MM.1S (cell line): ENCODE data around the gene GUCY2C.

Experiments used
- EZH2 ChIP-seq: fragments of 300-600 bp; sonication (generic); optimal IDR thresholded peaks from 2 replicates; pipeline ENCODE3; 2017; ENCODE audit warnings: low read depth, mild to moderate bottlenecking, antibody characterized with exemption, low read length, mixed read lengths
- EZH2phosphoT487 ChIP-seq: fragments of 300-600 bp; sonication (generic); IDR thresholded peaks from 2 replicates; pipeline ENCODE4 v1.6.1; 2018; ENCODE audit warnings: antibody characterized with exemption, low read length
- TF ChIP-seq, protein P1 (sequence below): fragments of 300-600 bp; sonication (generic); IDR thresholded peaks from 2 replicates; pipeline ENCODE4 v1.5.1; 2016; ENCODE audit warnings: antibody characterized with exemption, low read length, mixed read lengths

DNA sequence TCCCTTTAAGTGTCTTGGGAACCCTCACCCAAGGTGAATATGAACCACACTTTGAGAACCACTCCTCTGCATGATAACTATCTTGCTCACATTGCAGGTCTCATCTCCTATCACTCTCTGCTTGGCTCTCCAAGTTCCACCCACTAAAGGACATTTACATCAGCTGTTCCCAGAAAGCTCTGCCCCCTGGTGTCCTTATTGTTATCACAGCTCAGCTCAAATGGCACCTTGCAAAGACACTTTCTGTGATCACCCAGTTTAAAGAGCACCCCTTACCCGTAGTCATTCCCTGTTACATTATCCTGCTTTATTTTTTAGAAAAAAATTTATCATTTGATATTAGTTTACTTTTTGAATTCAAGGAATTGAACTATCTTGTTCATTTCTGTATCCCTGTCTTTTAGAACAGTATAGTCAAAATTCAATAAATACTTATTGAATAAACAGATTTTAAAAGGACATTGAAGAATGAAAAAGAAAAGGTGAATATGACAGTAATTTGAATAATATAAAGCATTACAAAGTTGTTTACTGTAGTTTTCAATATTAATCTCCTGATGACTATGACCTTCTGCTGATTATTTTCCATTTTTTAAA lies 20.5 kb upstream of the GUCY2C start:
- TF ChIP-seq, protein P1, sequence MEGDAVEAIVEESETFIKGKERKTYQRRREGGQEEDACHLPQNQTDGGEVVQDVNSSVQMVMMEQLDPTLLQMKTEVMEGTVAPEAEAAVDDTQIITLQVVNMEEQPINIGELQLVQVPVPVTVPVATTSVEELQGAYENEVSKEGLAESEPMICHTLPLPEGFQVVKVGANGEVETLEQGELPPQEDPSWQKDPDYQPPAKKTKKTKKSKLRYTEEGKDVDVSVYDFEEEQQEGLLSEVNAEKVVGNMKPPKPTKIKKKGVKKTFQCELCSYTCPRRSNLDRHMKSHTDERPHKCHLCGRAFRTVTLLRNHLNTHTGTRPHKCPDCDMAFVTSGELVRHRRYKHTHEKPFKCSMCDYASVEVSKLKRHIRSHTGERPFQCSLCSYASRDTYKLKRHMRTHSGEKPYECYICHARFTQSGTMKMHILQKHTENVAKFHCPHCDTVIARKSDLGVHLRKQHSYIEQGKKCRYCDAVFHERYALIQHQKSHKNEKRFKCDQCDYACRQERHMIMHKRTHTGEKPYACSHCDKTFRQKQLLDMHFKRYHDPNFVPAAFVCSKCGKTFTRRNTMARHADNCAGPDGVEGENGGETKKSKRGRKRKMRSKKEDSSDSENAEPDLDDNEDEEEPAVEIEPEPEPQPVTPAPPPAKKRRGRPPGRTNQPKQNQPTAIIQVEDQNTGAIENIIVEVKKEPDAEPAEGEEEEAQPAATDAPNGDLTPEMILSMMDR = peak; percentile 57
- no peak for TF ChIP-seq EZH2
- no peak for TF ChIP-seq EZH2phosphoT487
